Neuron (in vitro differentiated cells): Measurements from ENCODE around the gene PPP1R7.

Experiments used
- H2AFZ ChIP-seq: one replicate; pipeline ENCODE4 v1.6.1; 2013; ENCODE audit warnings: low read depth, mild to moderate bottlenecking, inconsistent platforms, low read length, moderate library complexity
- H3K27me3 ChIP-seq: one replicate; pipeline ENCODE4 v1.6.1; 2013; ENCODE audit warnings: low read length; ENCODE audit not compliant: insufficient read depth
- H3K36me3 ChIP-seq: one replicate; pipeline ENCODE4 v1.6.1; 2013; ENCODE audit warnings: low read length; ENCODE audit not compliant: insufficient read depth
- H3K4me1 ChIP-seq: one replicate; pipeline ENCODE4 v1.6.1; 2013; ENCODE audit warnings: low read length; ENCODE audit not compliant: insufficient read depth
- H3K4me3 ChIP-seq: 2 replicates; pipeline ENCODE4 v1.5.1; 2013; ENCODE audit warnings: mild to moderate bottlenecking, low read length, moderate library complexity
- H3K9me3 ChIP-seq: one replicate; pipeline ENCODE4 v1.6.1; 2013; ENCODE audit warnings: low read length

The PPP1R7 gene

DNA sequence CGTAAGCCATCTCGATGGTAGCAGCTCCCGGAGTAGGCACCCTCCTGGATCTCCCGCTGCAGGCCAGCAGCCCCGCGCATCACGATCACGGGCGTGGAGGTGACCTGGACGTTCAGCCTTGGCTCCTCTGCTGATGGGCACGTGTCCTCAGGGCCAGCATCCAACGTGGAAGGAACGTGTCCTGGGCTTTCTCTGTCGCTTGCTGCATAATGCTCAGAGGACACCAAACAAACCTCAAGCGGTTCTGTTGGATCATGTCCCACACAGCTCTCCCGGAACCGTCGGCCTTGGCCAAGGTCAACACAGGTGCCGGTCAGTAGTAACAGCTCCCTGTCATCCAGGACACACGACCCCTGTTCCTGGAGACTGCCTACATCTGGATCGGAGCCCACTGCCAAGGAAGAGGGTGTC lies 24.1 kb upstream of the PPP1R7 start:
- H3K4me3 ChIP-seq, result no peak overlapping the region
- peaks cover 30% of the 10 kb centered on the region for H3K36me3 ChIP-seq
- no peaks in the 10 kb centered on the region for H3K4me1 ChIP-seq
- no peaks in the 10 kb centered on the region for H3K9me3 ChIP-seq
- no peaks in the 10 kb centered on the region for H3K27me3 ChIP-seq
- H2AFZ ChIP-seq, result no peak overlapping the region

DNA sequence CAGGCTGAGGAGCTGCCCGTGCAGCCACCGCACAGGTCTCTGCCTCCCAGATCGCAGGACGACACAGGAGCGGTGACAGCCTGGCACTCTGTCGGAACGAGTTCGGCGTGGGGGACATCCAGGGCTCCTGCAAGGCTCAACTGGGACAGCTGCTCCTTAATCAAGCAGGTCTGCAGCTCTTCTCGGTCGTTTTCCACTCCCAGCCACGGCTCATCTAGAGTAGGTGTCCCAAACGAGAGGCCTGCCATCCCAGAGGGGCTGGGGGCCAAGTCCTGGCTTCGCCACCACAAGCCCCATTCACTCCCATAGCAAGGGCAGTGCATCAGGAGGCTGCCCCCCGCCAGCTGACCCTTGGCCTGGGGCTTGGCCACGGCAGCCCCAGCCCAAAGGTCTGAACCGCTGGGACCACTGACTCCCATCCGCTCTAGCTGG lies 23.5 kb upstream of the PPP1R7 start:
- H3K9me3 ChIP-seq, result no peaks in the 10 kb centered on the region
- no peaks in the 10 kb centered on the region for H3K4me1 ChIP-seq
- H2AFZ ChIP-seq, result no peak overlapping the region
- no peak overlapping the region for H3K4me3 ChIP-seq
- H3K27me3 ChIP-seq, result no peaks in the 10 kb centered on the region
- H3K36me3 ChIP-seq, result peaks cover 33% of the 10 kb centered on the region

DNA sequence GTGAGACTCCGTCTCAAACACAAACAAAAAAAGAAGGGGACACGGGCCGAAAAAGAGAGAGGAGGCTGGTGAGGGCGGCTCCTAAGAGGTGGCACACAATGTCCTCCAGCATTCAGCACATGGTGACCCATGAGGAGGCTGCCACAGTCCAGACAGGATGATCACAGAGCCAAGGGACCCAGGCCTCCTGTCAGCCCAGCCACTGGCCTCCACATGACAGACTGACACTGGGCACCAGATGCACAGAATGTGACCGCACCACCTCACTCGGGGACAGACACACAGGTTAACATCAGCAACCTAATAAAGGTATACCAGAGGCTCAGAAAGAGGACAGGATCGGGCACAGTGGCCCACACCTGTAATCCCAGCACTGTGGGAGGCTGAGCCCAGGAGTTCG lies 22.0 kb upstream of the PPP1R7 start:
- Histone ChIP-seq H3K9me3 (no peaks in the 10 kb centered on the region), H3K27me3 (no peaks in the 10 kb centered on the region), H2AFZ (no peak overlapping the region), H3K4me1 (no peaks in the 10 kb centered on the region), H3K4me3 (no peak overlapping the region), H3K36me3 (peaks cover 29% of the 10 kb centered on the region)

DNA sequence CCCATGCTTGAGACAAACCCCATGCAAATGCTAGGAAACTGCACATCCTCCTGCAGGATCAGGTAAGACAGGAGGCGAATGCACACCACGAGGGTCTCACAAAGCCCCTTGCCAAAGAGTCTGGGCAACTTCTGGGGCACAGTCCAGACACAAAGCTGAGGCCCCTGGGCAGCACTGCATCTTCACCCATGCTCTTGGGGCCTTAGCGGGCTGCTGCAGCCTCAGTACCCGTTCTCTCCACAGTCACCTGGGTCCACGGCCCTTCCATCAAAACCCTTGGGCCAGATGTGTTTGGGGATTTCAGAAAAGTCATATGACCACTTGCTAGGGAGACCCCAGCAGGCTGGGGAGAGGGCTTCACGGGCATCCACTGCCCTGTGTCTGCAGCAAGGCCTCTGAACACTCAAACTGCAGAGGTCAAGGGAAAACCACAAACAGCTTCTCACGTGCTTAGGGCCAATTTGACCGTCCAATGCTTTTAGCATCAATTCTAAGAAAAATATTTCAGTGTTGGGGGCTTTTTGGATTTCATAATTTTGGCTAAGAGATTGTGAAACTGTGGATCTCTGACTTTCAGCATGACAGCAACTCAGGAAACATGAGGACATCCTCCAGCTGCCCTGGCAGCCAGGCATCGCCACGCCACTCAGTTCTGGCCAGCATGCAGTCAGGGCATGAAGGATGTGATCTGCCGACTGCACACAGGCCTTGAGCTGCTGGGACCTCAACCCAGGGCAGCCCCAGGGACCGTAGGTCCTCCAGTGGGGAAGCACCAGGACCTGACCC lies 21.0 kb upstream of the PPP1R7 start:
- no peaks in the 10 kb centered on the region for H3K9me3 ChIP-seq
- no peak overlapping the region for H2AFZ ChIP-seq
- H3K4me3 ChIP-seq, result no peak overlapping the region
- no peaks in the 10 kb centered on the region for H3K27me3 ChIP-seq
- peaks cover 26% of the 10 kb centered on the region for H3K36me3 ChIP-seq
- H3K4me1 ChIP-seq, result no peaks in the 10 kb centered on the region

DNA sequence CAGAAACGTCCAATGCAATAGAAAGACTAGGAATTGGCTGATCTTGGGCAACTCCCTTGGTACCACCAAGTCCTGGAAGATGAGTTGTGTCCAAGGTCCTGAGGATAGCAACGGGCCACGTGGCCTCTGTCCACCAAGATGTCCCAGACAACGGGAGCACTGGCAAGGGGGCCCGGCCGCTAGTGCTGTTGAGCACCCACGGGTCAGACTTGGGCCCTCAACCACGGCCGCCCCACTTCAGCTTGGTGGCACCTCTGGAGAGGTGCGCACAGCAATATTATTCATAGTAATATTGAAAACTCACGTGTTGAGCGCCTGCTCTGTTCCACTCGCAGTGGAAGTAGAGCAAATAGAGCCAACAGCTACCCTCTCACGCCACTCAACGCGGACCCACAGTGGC lies 20.0 kb upstream of the PPP1R7 start:
- Histone ChIP-seq H3K36me3 (peaks cover 29% of the 10 kb centered on the region), H3K9me3 (no peaks in the 10 kb centered on the region), H3K4me1 (no peaks in the 10 kb centered on the region), H2AFZ (no peak overlapping the region), H3K4me3 (no peak overlapping the region), H3K27me3 (no peaks in the 10 kb centered on the region)

DNA sequence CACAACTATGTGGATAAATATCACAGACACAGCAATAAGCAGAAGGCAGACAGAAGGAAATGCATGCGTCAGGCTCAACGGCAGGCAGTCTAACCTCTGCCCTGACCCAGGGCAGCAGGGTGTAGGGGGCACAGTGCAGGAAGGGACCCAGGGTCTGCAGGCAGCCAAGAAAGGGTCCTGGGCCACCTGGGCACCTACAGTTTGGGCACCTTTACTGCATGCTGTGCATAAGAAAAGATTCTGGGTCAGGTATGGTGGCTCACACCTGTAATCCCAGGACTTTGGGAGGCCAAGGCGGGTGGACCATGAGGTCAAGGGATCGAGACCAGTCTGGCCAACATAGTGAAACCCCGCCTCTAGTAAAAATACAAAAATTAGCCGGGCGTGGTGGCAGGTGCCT lies 18.7 kb upstream of the PPP1R7 start:
- Histone ChIP-seq H3K9me3 (no peaks in the 10 kb centered on the region), H2AFZ (no peak overlapping the region)

DNA sequence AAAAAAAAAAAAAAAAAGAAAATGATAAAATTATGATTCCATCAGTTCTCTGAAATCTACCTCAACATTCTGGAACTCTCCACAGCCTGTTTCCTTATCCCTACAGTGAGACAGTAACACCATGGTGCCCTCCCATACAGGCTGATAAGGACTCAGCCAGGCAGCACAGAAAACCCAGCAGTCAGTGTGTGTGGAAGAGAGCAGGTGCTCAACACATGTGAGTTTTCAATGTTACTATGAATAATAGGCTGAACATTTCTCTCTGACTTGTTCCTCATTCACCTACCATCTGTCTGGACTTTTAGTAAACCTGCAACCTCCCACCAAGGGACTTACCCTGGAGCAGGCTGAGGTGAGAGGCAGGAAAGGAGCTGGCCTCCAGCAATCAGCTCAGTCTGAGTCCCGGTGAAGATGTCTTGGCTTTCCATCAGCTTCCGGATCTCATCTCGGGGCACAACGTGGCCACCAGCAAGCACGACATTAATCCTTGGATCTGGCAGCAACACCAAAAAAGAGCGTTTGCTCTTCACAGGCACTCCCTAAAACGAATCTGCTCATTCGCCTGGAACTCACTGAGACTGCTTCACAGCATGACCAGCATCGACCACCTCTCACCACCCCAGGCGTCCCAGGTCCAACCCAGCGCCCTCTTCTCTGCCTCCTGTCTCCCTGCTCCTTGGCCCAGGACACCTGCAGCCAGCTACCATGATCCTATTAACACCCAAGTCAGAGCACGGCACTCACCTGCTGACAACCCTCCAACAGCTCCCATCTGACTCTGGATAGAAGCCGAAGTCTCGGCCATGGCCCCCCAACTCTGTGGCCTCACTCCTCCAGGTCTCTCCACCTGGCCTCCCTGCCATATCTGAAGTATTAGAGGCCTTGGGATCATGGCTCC lies 17.5 kb upstream of the PPP1R7 start:
- Histone ChIP-seq H3K36me3 (peaks cover 38% of the 10 kb centered on the region), H3K4me1 (no peaks in the 10 kb centered on the region), H2AFZ (no peak overlapping the region), H3K27me3 (no peaks in the 10 kb centered on the region), H3K9me3 (no peaks in the 10 kb centered on the region), H3K4me3 (no peak overlapping the region)

More for the DNA sequence above, 18.7 kb upstream of the PPP1R7 start:
- Histone ChIP-seq H3K4me3 (no peak overlapping the region), H3K36me3 (peaks cover 32% of the 10 kb centered on the region), H3K27me3 (no peaks in the 10 kb centered on the region), H3K4me1 (no peaks in the 10 kb centered on the region)

DNA sequence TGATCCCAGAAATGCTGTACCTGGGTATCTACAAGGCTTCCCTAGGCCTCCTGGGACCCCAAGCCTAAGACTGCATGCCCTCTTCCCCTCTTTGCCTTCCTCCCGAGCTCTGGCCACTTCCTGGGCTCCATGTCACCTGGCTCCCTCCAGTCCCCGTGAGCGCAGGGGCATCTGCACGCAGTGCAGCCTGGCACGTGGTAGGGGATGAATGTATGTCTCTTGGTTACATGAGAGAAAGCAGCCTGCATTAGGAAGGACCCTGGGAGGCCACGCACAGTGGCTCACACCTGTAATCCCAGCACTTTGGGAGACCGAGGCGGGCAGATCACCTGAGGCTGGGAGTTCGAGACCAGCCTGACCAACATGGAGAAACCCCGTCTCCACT lies 16.8 kb upstream of the PPP1R7 start:
- H3K36me3 ChIP-seq, result peaks cover 44% of the 10 kb centered on the region

DNA sequence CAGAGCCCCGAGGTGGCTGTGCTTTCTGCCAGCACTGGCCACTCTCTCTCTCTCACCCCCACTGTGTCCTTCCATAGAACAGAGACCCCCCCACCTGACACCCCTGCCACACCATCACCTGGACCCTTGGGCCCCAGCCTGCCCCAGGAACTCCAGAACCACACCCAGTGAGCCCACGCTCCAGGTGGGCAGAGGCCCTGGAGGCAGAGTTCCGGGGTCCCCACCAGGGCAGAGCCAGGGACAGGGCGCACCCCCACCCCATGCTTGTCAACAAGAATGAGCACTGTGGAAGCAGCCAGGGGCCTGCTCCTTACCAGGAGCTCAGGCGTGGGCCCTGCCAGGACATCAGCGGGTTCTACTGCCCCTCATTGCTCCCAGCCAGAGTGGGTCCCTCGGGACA lies 15.6 kb upstream of the PPP1R7 start:
- Histone ChIP-seq H3K27me3 (no peaks in the 10 kb centered on the region), H3K4me3 (no peak overlapping the region), H3K4me1 (no peaks in the 10 kb centered on the region), H2AFZ (no peak overlapping the region), H3K36me3 (peaks cover 52% of the 10 kb centered on the region), H3K9me3 (no peaks in the 10 kb centered on the region)

More for the DNA sequence above, 16.8 kb upstream of the PPP1R7 start:
- no peaks in the 10 kb centered on the region for H3K4me1 ChIP-seq
- no peaks in the 10 kb centered on the region for H3K9me3 ChIP-seq
- no peak overlapping the region for H3K4me3 ChIP-seq
- no peak overlapping the region for H2AFZ ChIP-seq
- no peaks in the 10 kb centered on the region for H3K27me3 ChIP-seq

DNA sequence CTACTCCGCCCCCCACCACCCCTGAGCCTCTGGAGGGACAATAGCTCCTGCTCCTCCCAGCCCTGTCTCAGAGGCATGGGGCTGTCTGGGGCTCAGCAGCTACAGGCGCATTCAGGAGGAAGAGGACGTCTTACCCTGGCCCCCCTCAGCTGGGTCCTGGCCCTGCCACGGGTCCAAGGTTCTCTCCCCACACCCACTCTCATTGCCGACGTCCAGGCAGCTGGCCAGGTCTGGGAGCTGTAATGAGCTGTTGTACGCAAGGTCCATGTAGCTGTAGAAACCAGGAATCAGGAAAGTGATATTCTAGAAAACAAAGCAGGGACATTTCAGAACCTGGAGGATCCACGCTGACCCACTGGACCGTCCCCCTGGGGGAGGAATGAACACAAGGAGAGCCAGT lies 14.5 kb upstream of the PPP1R7 start:
- Histone ChIP-seq H2AFZ (no peak overlapping the region), H3K36me3 (peaks cover 57% of the 10 kb centered on the region), H3K9me3 (no peaks in the 10 kb centered on the region), H3K27me3 (no peaks in the 10 kb centered on the region), H3K4me3 (no peak overlapping the region), H3K4me1 (no peaks in the 10 kb centered on the region)

DNA sequence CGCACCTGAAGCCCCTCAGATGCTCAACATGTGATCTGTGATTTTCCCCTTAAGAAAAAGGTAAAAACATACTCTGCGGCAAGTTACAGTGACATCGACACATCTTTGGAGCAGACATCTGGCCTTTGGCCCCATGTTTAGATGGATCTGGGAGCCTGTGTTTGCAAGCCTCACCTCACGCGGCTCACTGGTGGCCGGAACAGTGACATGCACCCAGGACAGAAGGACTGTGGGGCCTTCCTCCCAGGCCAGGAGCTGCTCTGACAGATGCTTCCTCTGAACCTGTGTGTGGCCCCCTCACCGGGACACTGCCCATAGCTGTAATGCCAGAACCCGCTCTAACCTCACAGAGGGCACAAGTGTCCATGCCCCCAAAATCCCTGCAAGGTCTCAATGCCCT lies 14.1 kb upstream of the PPP1R7 start:
- no peaks in the 10 kb centered on the region for H3K27me3 ChIP-seq
- no peak overlapping the region for H3K4me3 ChIP-seq
- no peaks in the 10 kb centered on the region for H3K9me3 ChIP-seq
- H3K36me3 ChIP-seq, result peaks cover 57% of the 10 kb centered on the region
- no peak overlapping the region for H2AFZ ChIP-seq
- H3K4me1 ChIP-seq, result no peaks in the 10 kb centered on the region

DNA sequence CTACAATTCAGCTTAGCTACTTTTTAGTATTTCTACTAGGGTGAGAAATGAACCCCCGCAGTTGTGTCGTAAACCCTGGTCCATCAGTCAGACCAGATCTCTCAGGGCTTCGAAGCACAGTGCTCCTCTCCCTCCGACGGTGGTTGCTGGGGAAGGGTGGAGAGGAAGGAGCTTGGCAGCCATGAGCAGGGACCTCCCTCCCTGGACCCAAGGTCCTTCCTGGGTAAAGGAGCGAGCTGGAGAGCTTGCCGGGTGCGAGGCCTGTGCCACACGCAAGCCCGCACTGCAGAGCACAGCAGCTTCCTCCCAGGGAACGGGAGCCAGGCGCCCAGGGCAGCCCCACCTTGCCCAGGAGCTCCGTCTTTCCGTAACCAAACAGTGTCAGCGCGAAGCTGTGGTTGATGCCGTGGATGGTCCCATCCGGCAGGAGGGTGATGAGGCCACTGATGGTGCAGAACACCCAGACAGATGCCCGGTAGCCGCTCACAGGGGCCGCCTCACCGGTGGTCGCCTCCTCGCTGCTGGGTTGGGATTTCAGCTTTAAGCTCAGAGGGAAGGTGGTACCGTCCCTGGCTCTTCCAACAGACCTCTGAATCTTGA lies 13.5 kb upstream of the PPP1R7 start:
- Histone ChIP-seq H3K9me3 (no peaks in the 10 kb centered on the region), H3K4me1 (no peaks in the 10 kb centered on the region), H3K27me3 (no peaks in the 10 kb centered on the region), H3K36me3 (peaks cover 55% of the 10 kb centered on the region), H3K4me3 (no peak overlapping the region), H2AFZ (no peak overlapping the region)
